SK-N-SH (cell line): ENCODE measurements around the gene TMEM243. TPM values are rescaled to one million over a fixed set of nuclear protein-coding genes. Genes with fewer than 3 reads are reported as not detected.

Experiments
- CTCF ChIA-PET: fragments of 300-600, 350-600 bp; formaldehyde crosslinking; extraction: SDS; loops from one replicate; lab custom pipeline; 2021; lab: Yijun Ruan, JAX
- POLR2A ChIA-PET: fragments of 350-600 bp; sonication (Branson Sonifier 250); formaldehyde crosslinking; extraction: SDS; loops from one replicate; lab custom pipeline; 2020; ENCODE audit warnings: antibody characterized with exemption, inconsistent platforms; lab: Yijun Ruan, JAX
- DNase-seq: peaks from one replicate; pipeline ENCODE4 v3.0.0; 2012
- H2AFZ ChIP-seq: fragments of 200-600 bp; sonication (generic); 2 replicates; pipeline ENCODE4 v1.8.1; 2016; ENCODE audit warnings: antibody characterized with exemption, mild to moderate bottlenecking, low read depth
- H3F3A ChIP-seq: fragments of 200-600 bp; sonication (generic); replicated peaks from 2 replicates; pipeline ENCODE3; 2016; ENCODE audit warnings: antibody characterized with exemption, mild to moderate bottlenecking; ENCODE audit not compliant: insufficient read depth
- H3K27ac ChIP-seq, 2 experiments: fragments of 200-500 bp in 1 of 2; fragments of 200-600 bp in 1 of 2; sonication (Bioruptor generic) in 1 of 2; sonication (generic), shearing (Covaris generic) in 1 of 2; 2 replicates each; pipeline versions ENCODE4 v1.5.1 to v1.6.1; 2014 to 2016; ENCODE audit warnings: low read depth in 2 of 2, inconsistent platforms in 1 of 2, low read length in 1 of 2, mild to moderate bottlenecking in 1 of 2, mixed read lengths in 1 of 2
- H3K27me3 ChIP-seq: fragments of 200-600 bp; sonication (generic), shearing (Covaris generic); 2 replicates; pipeline ENCODE4 v1.6.1; 2016; ENCODE audit warnings: mixed run types; ENCODE audit not compliant: insufficient read depth
- H3K36me3 ChIP-seq, 2 experiments: fragments of 200-500 bp in 1 of 2; fragments of 200-600 bp in 1 of 2; sonication (Bioruptor generic) in 1 of 2; sonication (generic) in 1 of 2; replicated peaks in 1 of 2; 2 replicates each; pipeline versions ENCODE3 to v1.5.1; 2014 to 2016; ENCODE audit warnings: low read length in 1 of 2, mild to moderate bottlenecking in 1 of 2; ENCODE audit not compliant: insufficient read depth in 2 of 2, control insufficient read depth in 1 of 2
- H3K4me1 ChIP-seq, 2 experiments: fragments of 200-500 bp in 1 of 2; fragments of 200-600 bp in 1 of 2; sonication (Bioruptor generic) in 1 of 2; sonication (generic), shearing (Covaris generic) in 1 of 2; 2 replicates each; pipeline versions ENCODE4 v1.5.1 to v1.6.1; 2014 to 2016; ENCODE audit warnings: low read depth in 1 of 2, low read length in 1 of 2, mixed run types in 1 of 2; ENCODE audit not compliant: insufficient read depth in 2 of 2, control insufficient read depth in 1 of 2
- H3K4me2 ChIP-seq: fragments of 200-600 bp; sonication (generic), shearing (Covaris generic); 2 replicates; pipeline ENCODE4 v1.6.1; 2017; ENCODE audit warnings: mixed run types
- H3K4me3 ChIP-seq, 2 experiments: fragments of 200-500 bp in 1 of 2; fragments of 200-600 bp in 1 of 2; sonication (Bioruptor generic) in 1 of 2; sonication (generic), shearing (Covaris generic) in 1 of 2; 2 replicates each; pipeline versions ENCODE4 v1.5.1 to v1.8.1; 2014 to 2016; ENCODE audit warnings: low read depth in 2 of 2, inconsistent platforms in 1 of 2, low read length in 1 of 2, mild to moderate bottlenecking in 1 of 2, mixed read lengths in 1 of 2, moderate library complexity in 1 of 2
- H3K79me2 ChIP-seq: fragments of 200-600 bp; sonication (generic); 2 replicates; pipeline ENCODE4 v1.8.1; 2017; ENCODE audit warnings: mild to moderate bottlenecking; ENCODE audit not compliant: insufficient read depth
- H3K9ac ChIP-seq: fragments of 200-600 bp; sonication (generic); 2 replicates; pipeline ENCODE4 v1.6.1; 2017; ENCODE audit warnings: mixed run types
- H3K9me2 ChIP-seq: fragments of 200-600 bp; sonication (generic); 2 replicates; pipeline ENCODE4 v1.6.1; 2017; ENCODE audit warnings: mixed run types
- H3K9me3 ChIP-seq: fragments of 200-600 bp; sonication (generic); 2 replicates; pipeline ENCODE4 v1.6.1; 2017; ENCODE audit warnings: mixed run types, mild to moderate bottlenecking, moderate library complexity
- H4K20me1 ChIP-seq: fragments of 200-600 bp; sonication (generic); 2 replicates; pipeline ENCODE4 v1.6.1; 2017; ENCODE audit warnings: mild to moderate bottlenecking, mixed run types; ENCODE audit not compliant: insufficient read depth
- CTCF ChIP-seq: fragments of 200-600 bp; sonication (generic); IDR thresholded peaks from 2 replicates; pipeline ENCODE4 v1.6.1; 2017; ENCODE audit warnings: antibody characterized with exemption, mild to moderate bottlenecking, moderate library complexity
- ELF1 ChIP-seq: IDR thresholded peaks from 2 replicates; pipeline ENCODE4 v1.4.0; 2012
- EZH2phosphoT487 ChIP-seq: fragments of 200-600 bp; sonication (generic); IDR thresholded peaks from 2 replicates; pipeline ENCODE4 v1.6.1; 2017; ENCODE audit warnings: low read depth, mixed run types, mild to moderate bottlenecking, antibody characterized with exemption, moderate library complexity, borderline replicate concordance
- FOXJ3 ChIP-seq: sonication (generic); formaldehyde crosslinking; IDR thresholded peaks from 2 replicates; pipeline ENCODE4 v1.5.1; 2020; ENCODE audit warnings: mild to moderate bottlenecking, missing genetic modification reagents
- GATA2 ChIP-seq: sonication (generic); formaldehyde crosslinking; IDR thresholded peaks from 2 replicates; pipeline ENCODE4 v1.5.0; 2020; ENCODE audit warnings: mild to moderate bottlenecking, missing genetic modification reagents
- IRF3 ChIP-seq: fragments of 150-350 bp; IDR thresholded peaks from 2 replicates; pipeline ENCODE4 v1.6.1; 2016; ENCODE audit warnings: mild to moderate bottlenecking, low read depth, low read length
- MAX ChIP-seq: IDR thresholded peaks from 2 replicates; pipeline ENCODE4 v1.4.0; 2012; ENCODE audit warnings: low read depth
- PBX3 ChIP-seq: IDR thresholded peaks from 2 replicates; pipeline ENCODE4; 2012
- RAD21 ChIP-seq: IDR thresholded peaks from 2 replicates; pipeline ENCODE4 v1.6.1; 2012; ENCODE audit warnings: mild to moderate bottlenecking, low read length
- RCOR1 ChIP-seq: fragments of 150-350 bp; IDR thresholded peaks from 2 replicates; pipeline ENCODE4 v1.6.1; 2017; ENCODE audit warnings: antibody characterized with exemption, low read length
- REST ChIP-seq: IDR thresholded peaks from 2 replicates; pipeline ENCODE4 v1.6.1; 2012; ENCODE audit warnings: mild to moderate bottlenecking, low read depth, low read length, moderate library complexity
- TCF12 ChIP-seq: IDR thresholded peaks from 2 replicates; pipeline ENCODE4 v1.4.0; 2012
- USF1 ChIP-seq: IDR thresholded peaks from 2 replicates; pipeline ENCODE4 v1.4.0; 2012; ENCODE audit warnings: low read depth, borderline replicate concordance
- YY1 ChIP-seq: IDR thresholded peaks from 2 replicates; pipeline ENCODE4 v1.4.0; 2012; ENCODE audit warnings: low read depth, mild to moderate bottlenecking
- WGBS: methylation state at CpG from one replicate; pipeline ENCODE4 v1.1.6; 2017; ENCODE audit warnings: low lambda C conversion rate; 5-methylcytosine and 5-hydroxymethylcytosine counted together
- polyA plus RNA-seq, 3 experiments: library from polyadenylated mRNA; depleted of rRNA; stranded (reverse); fragments of >200 nt; gene quantifications; 2 replicates each; pipeline ENCODE4 v1.2.3, GENCODE V29; 2012

Gene TMEM243
- polyA plus RNA-seq, 1 of the 3 experiments (the other 2 are of a cell fraction), result 31.1 TPM

- no peaks in the 10 kb centered on the region for H3K27me3 ChIP-seq
- H3K4me1 ChIP-seq, result no peaks in the 10 kb centered on the region; a peak in 1 of 4 replicates
- peaks cover 83 to 89% of the 10 kb centered on the region in 2 experiments for H3K36me3 ChIP-seq
- H3K9me2 ChIP-seq, result no peaks in the 10 kb centered on the region
- no peak overlapping the region for H3K4me2 ChIP-seq
- H3F3A ChIP-seq, result peaks cover 7% of the 10 kb centered on the region
- H4K20me1 ChIP-seq, result no peaks in the 10 kb centered on the region
- no peak for DNase-seq
- H3K9ac ChIP-seq, result no peak overlapping the region
- ChIA-PET CTCF (interaction anchor here (0.9 to 1.8 kb wide), 5 partner anchors 14 to 1044 kb away, joined by 3 to 7 read pairs (median 5); no protein-coding TSS in a partner anchor), POLR2A (interaction anchor here (0.7 kb wide), 1 partner anchor 13 kb away, joined by 3 read pairs; no protein-coding TSS in a partner anchor)
- H3K27ac ChIP-seq, result no peak overlapping the region; a peak in 1 of 4 replicates
- no peaks in the 10 kb centered on the region for H3K9me3 ChIP-seq
- TF ChIP-seq IRF3 (no peak), GATA2 (CRISPR knock-in tag) (no peak), ELF1 (no peak), RAD21 (no peak), RCOR1 (no peak), PBX3 (no peak), YY1 (no peak), TCF12 (no peak), REST (no peak), EZH2phosphoT487 (no peak), MAX (no peak), CTCF (no peak), USF1 (no peak), FOXJ3 (CRISPR knock-in tag) (no peak; the same call in 1 of the 2 replicates)
- no peak overlapping the region for H2AFZ ChIP-seq
- H3K79me2 ChIP-seq, result peaks cover 57% of the 10 kb centered on the region
- H3K4me3 ChIP-seq, result no peak overlapping the region
- WGBS, result 95% methylated on average over 1 of the region's 1 CpG
Observed at GRCh38 chr7:87199241-87199640, 20.3 kb downstream of the TMEM243 start.
